PC-3 (cell line): Measurements from ENCODE around the gene ADGRV1. TPM values are rescaled to one million over a fixed set of nuclear protein-coding genes. Genes with fewer than 3 reads are reported as not detected.

Experiments used
- ATAC-seq: fragments of 200-7000 bp; cut with Tn5 transposase; 2 replicates; pipeline ENCODE4 v1.9.1; 2020; ENCODE audit warnings: mild to moderate bottlenecking, moderate library complexity
- BruUV-seq: library from RNA; stranded (reverse); fragments of 400-500 nt; replicated peaks from 2 replicates; lab custom pipeline; 2021; lab: Mats Ljungman, UMichigan
- CTCF ChIA-PET: fragments of 300-600 bp; sonication (Branson Sonifier 250); formaldehyde crosslinking; loops from one replicate; lab custom pipeline; 2022; ENCODE audit warnings: antibody characterized with exemption; lab: Charles Lee
- POLR2A ChIA-PET: fragments of 300-600 bp; sonication (Branson Sonifier 250); formaldehyde crosslinking; loops from one replicate; lab custom pipeline; 2022; ENCODE audit warnings: antibody characterized with exemption; ENCODE audit not compliant: unreplicated experiment; lab: Charles Lee
- DNase-seq: peaks from one replicate; pipeline ENCODE4 v3.0.0-alpha.2; 2015
- H2AFZ ChIP-seq: fragments of 300-600 bp; sonication (generic); 2 replicates; pipeline ENCODE4 v1.6.0; 2016; ENCODE audit warnings: antibody characterized with exemption, low read length
- H3F3A ChIP-seq: fragments of 300-600 bp; sonication (generic); one replicate; pipeline ENCODE4 v1.6.0; 2017; ENCODE audit warnings: antibody characterized with exemption, low read length, control low read depth, mild to moderate bottlenecking; ENCODE audit not compliant: unreplicated experiment
- H3K27ac ChIP-seq: fragments of 300-600 bp; sonication (generic); 2 replicates; pipeline ENCODE4 v1.5.1; 2016; ENCODE audit warnings: mild to moderate bottlenecking, low read length
- H3K27me3 ChIP-seq: fragments of 300-600 bp; sonication (generic); 2 replicates; pipeline ENCODE4 v1.6.1; 2016; ENCODE audit warnings: low read length, mixed read lengths
- H3K36me3 ChIP-seq: fragments of 300-600 bp; sonication (generic); 2 replicates; pipeline ENCODE4 v1.6.1; 2016; ENCODE audit warnings: low read depth, mixed run types, low read length, mixed read lengths
- H3K4me1 ChIP-seq: fragments of 300-600 bp; sonication (generic); 2 replicates; pipeline ENCODE4 v1.5.1; 2016; ENCODE audit warnings: low read length; ENCODE audit not compliant: insufficient read depth
- H3K4me2 ChIP-seq: fragments of 300-600 bp; sonication (generic); 2 replicates; pipeline ENCODE4 v1.6.0; 2016; ENCODE audit warnings: low read length
- H3K4me3 ChIP-seq: fragments of 300-600 bp; sonication (generic); 2 replicates; pipeline ENCODE4 v1.5.1; 2016; ENCODE audit warnings: mild to moderate bottlenecking, low read length, mixed read lengths
- H3K79me2 ChIP-seq: fragments of 300-600 bp; sonication (generic); 2 replicates; pipeline ENCODE4 v1.6.1; 2017; ENCODE audit warnings: low read length, mixed read lengths
- H3K9ac ChIP-seq: fragments of 300-600 bp; sonication (generic); 2 replicates; pipeline ENCODE4 v1.6.0; 2016; ENCODE audit warnings: mild to moderate bottlenecking, low read length
- H3K9me2 ChIP-seq: fragments of 300-600 bp; sonication (generic); replicated peaks from 2 replicates; pipeline ENCODE4 v1.6.1; 2016; ENCODE audit warnings: mixed run types, low read length, mixed read lengths
- H3K9me3 ChIP-seq: fragments of 300-600 bp; sonication (generic); 2 replicates; pipeline ENCODE4 v1.6.1; 2016; ENCODE audit warnings: low read length, mixed read lengths
- H4K20me1 ChIP-seq: fragments of 300-600 bp; sonication (generic); 2 replicates; pipeline ENCODE4 v1.6.1; 2016; ENCODE audit warnings: low read length, mixed read lengths
- EZH2 ChIP-seq: fragments of 300-600 bp; sonication (generic); IDR thresholded peaks from one replicate; pipeline ENCODE4 v1.6.1; 2017; ENCODE audit warnings: antibody characterized with exemption, mild to moderate bottlenecking, low read length; ENCODE audit not compliant: unreplicated experiment
- EZH2phosphoT487 ChIP-seq: fragments of 300-600 bp; sonication (generic); IDR thresholded peaks from 2 replicates; pipeline ENCODE4 v1.6.1; 2018; ENCODE audit warnings: mild to moderate bottlenecking, antibody characterized with exemption, low read length, borderline replicate concordance
- intact Hi-C: fragments of 100-400 bp; cut with micrococcal nuclease; formaldehyde crosslinking; loops from 2 replicates; pipeline ENCODE4 v1.9.0; 2023
- total RNA-seq: library from RNA; depleted of rRNA; stranded (reverse); fragments of >200 nt; gene quantifications from 2 replicates; pipeline ENCODE4 v1.2.3, GENCODE V29; 2014
- TF ChIP-seq, protein P1 (sequence below): fragments of 300-600 bp; sonication (generic); conservative IDR thresholded peaks from 2 replicates; pipeline ENCODE4 v1.5.1; 2017; ENCODE audit warnings: antibody characterized with exemption, low read depth, mild to moderate bottlenecking, low read length

ADGRV1 gene
- total RNA-seq, 1 experiment from 2014 or later = 22.7 TPM

GRCh38 chr5:90866333-90866732 lies 307.7 kb downstream of the ADGRV1 start:
- peak; percentile 65 for DNase-seq
- Histone ChIP-seq H3K4me1 (0 out of 2 replicates have a peak, but pooled peaks cover 4% of the 10 kb centered on the region), H3K36me3 (no peaks in the 10 kb centered on the region), H3K79me2 (no peaks in the 10 kb centered on the region), H3K27ac (no peak overlapping the region), H3K27me3 (no peaks in the 10 kb centered on the region), H3K9me2 (no peaks in the 10 kb centered on the region), H3K9ac (no peak overlapping the region), H2AFZ (peak overlapping the region; percentile 27; the same call in 1 of the 2 replicates), H3K4me2 (peak overlapping the region; percentile 29; the same call in 1 of the 2 replicates), H3K4me3 (no peak overlapping the region), H3K9me3 (no peaks in the 10 kb centered on the region), H3F3A (no peaks in the 10 kb centered on the region), H4K20me1 (no peaks in the 10 kb centered on the region)
- ChIA-PET POLR2A (no interaction called here), CTCF (interaction anchor here (1.1 kb wide), 1 partner anchor 519 kb away, joined by 5 read pairs; no protein-coding TSS in a partner anchor)
- peak; percentile 71 for ATAC-seq
- TF ChIP-seq EZH2 = no peak
- TF ChIP-seq EZH2phosphoT487 = no peak
- TF ChIP-seq, protein P1, sequence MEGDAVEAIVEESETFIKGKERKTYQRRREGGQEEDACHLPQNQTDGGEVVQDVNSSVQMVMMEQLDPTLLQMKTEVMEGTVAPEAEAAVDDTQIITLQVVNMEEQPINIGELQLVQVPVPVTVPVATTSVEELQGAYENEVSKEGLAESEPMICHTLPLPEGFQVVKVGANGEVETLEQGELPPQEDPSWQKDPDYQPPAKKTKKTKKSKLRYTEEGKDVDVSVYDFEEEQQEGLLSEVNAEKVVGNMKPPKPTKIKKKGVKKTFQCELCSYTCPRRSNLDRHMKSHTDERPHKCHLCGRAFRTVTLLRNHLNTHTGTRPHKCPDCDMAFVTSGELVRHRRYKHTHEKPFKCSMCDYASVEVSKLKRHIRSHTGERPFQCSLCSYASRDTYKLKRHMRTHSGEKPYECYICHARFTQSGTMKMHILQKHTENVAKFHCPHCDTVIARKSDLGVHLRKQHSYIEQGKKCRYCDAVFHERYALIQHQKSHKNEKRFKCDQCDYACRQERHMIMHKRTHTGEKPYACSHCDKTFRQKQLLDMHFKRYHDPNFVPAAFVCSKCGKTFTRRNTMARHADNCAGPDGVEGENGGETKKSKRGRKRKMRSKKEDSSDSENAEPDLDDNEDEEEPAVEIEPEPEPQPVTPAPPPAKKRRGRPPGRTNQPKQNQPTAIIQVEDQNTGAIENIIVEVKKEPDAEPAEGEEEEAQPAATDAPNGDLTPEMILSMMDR = peak; percentile 77
- BruUV-seq = no TSS peak
- intact Hi-C loops = loop anchor here (1.0 to 5.0 kb wide), 5 partner anchors 46 to 552 kb away; no protein-coding TSS in a partner anchor

DNA sequence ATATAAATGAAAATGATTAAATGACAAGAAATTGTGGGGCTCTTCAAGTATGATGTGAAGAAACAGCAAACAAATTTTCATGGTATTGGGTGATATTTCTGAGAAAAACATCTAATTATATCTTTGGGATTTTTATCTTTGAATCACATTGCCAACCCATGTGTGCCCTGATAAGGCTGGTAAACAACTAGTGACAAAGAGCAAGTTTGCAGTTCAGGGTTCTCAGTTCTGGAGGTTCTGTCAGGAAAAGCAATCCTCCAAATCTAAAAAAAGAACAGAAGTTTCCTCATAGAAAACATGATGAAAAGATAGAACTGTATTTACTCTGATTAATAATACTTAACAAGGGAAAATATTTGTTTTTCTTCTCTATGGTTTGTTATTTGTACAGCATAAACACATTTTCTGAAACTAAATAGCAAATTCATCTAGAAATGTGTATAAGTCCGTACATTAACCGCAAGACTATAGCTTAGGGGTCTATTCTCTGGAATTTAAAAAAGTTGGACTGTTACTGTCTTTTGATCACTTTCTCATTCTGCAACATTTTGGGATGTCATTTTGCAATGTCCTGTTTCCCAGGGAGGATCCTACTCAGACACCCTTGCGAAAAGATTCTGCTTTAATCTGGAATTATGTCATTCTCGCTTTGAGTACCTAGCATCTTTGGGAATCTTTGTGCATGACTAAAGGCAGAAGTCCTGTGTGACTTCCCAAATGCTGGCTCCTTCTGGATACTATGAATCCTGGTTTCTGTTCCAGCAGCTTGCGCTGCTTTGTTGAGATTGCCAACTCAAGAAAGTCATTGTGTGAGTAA lies 308.5 kb downstream of the ADGRV1 start:
- no peak overlapping the region for H2AFZ ChIP-seq
- CTCF ChIA-PET = interaction anchor here (0.7 kb wide), 1 partner anchor 116 kb away, joined by 4 read pairs; no protein-coding TSS in a partner anchor

More for the DNA sequence above, 308.5 kb downstream of the ADGRV1 start:
- Histone ChIP-seq H3K4me2 (no peak overlapping the region), H4K20me1 (no peaks in the 10 kb centered on the region), H3K4me3 (no peak overlapping the region), H3K36me3 (no peaks in the 10 kb centered on the region), H3K27ac (no peak overlapping the region), H3K9me2 (no peaks in the 10 kb centered on the region), H3F3A (no peaks in the 10 kb centered on the region), H3K79me2 (no peaks in the 10 kb centered on the region), H3K9ac (no peak overlapping the region), H3K27me3 (no peaks in the 10 kb centered on the region), H3K9me3 (no peaks in the 10 kb centered on the region), H3K4me1 (0 out of 2 replicates have a peak, but pooled peaks cover 4% of the 10 kb centered on the region)
- no peak for TF ChIP-seq EZH2
- TF ChIP-seq, protein P1 = no peak
- no peak for TF ChIP-seq EZH2phosphoT487
- no TSS peak for BruUV-seq
- no peak for ATAC-seq
- intact Hi-C loops = loop anchor here (1.0 to 5.0 kb wide), 5 partner anchors 45 to 552 kb away; no protein-coding TSS in a partner anchor
- no peak for DNase-seq
- POLR2A ChIA-PET = no interaction called here
